ENCODE data around the gene ZSWIM3. TPM values are rescaled to one million over a fixed set of nuclear protein-coding genes. Genes with fewer than 3 reads are reported as not detected.
"Not testable (repeated sequence)": the region's sequence is repeated elsewhere in the genome, so short reads cannot be mapped to it uniquely, and the experiment has no call there.

The ZSWIM3 gene
- total and polyA plus RNA-seq, 5 donors from 2014 or later = 0.90 to 4.2 (median 2.2) TPM

DNA sequence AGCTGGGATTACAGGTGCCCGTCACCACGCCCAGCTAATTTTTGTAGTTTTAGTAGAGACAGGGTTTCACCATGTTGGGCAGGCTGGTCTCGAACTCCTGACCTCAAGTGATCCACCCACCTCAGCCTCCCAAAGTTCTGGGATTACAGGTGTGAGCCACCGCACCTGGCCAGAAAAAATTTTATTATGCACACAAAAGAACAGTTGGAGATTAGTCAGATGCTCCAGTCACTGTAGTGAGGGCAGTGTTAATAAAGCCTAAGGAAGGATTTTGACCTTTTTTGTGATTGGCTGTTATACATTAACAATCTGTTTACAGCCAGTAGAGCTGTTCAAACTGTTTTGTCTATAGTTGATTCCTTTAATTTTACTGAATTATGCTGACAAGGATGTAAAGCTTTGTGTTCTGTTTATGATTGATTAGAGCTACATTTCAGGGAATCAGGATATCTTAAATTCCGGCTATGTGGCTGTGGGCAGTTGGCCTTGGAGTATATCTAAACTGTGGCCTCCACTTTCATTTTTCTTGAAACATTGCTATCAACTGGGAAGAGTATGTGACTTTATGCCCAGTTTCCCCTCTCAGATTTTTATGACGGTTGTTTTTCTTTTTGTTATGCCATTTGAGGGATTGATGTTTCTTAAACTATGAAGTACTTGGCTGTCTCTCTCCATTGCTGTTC lies 9.9 kb downstream of the ZSWIM3 start:
- no peak overlapping the region for H3K4me3 ChIP-seq (ENCODE audit: low read depth, low read length)
- Mint-ChIP-seq H3K9me3 (no peaks in the 10 kb centered on the region), H3K4me3 (no peak overlapping the region), H3K4me1 (peaks cover 2 to 17% (median 6%) of the 10 kb centered on the region in 4 donors), H3K36me3 (peaks cover 9% of the 10 kb centered on the region), H3K27ac (no peak overlapping the region), H3K27me3 (no peaks in the 10 kb centered on the region)
- H3K4me1 ChIP-seq (ENCODE audit: control insufficient read depth, insufficient read depth, low read length, poor library complexity, severe bottlenecking) = no peaks in the 10 kb centered on the region
- no peaks in the 10 kb centered on the region for H3K36me3 ChIP-seq (ENCODE audit: control insufficient read depth, insufficient read depth, low read length)
- DNase-seq (no peak), ATAC-seq (ENCODE audit: low read depth in 2 of 2) (no peak)
- H3K27me3 ChIP-seq (ENCODE audit: control insufficient read depth, insufficient read depth, low read length) = no peaks in the 10 kb centered on the region
- no peaks in the 10 kb centered on the region for H3K9me3 ChIP-seq (ENCODE audit: control insufficient read depth in 2 of 2, low read length in 2 of 2)
- no peak overlapping the region for H3K27ac ChIP-seq (ENCODE audit: insufficient read depth, low read length, poor library complexity, severe bottlenecking)

DNA sequence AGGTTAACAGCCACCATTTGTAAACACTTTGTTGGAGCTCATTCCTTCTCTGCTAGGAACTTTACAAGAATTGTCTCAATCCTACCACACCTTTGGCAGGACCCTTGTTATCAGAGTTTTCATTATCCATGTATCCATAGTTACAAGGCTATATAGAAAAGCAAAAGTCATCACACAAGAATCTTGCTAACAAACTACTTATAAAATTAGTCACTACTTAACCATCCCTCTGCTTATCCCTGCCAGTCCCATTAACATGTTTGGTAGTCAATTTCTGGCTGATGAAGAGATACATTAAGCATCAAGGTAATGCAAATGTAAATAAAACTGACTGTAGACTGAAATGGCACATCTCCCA lies 10.4 kb downstream of the ZSWIM3 start:
- no peak for DNase-seq
- Mint-ChIP-seq H3K36me3 (peaks cover 9% of the 10 kb centered on the region), H3K4me1 (peaks cover 2 to 17% (median 6%) of the 10 kb centered on the region in 4 donors), H3K4me3 (no peak overlapping the region), H3K27ac (no peak overlapping the region), H3K27me3 (no peaks in the 10 kb centered on the region), H3K9me3 (no peaks in the 10 kb centered on the region)
- Histone ChIP-seq H3K27ac (ENCODE audit: insufficient read depth, low read length, poor library complexity, severe bottlenecking) (no peak overlapping the region), H3K36me3 (ENCODE audit: control insufficient read depth, insufficient read depth, low read length) (no peaks in the 10 kb centered on the region), H3K4me1 (ENCODE audit: control insufficient read depth, insufficient read depth, low read length, poor library complexity, severe bottlenecking) (no peaks in the 10 kb centered on the region), H3K9me3 (ENCODE audit: control insufficient read depth in 2 of 2, low read length in 2 of 2) (no peaks in the 10 kb centered on the region), H3K27me3 (ENCODE audit: control insufficient read depth, insufficient read depth, low read length) (no peaks in the 10 kb centered on the region), H3K4me3 (ENCODE audit: low read depth, low read length) (no peak overlapping the region)
- no peak for ATAC-seq (ENCODE audit: low read depth in 2 of 2)

DNA sequence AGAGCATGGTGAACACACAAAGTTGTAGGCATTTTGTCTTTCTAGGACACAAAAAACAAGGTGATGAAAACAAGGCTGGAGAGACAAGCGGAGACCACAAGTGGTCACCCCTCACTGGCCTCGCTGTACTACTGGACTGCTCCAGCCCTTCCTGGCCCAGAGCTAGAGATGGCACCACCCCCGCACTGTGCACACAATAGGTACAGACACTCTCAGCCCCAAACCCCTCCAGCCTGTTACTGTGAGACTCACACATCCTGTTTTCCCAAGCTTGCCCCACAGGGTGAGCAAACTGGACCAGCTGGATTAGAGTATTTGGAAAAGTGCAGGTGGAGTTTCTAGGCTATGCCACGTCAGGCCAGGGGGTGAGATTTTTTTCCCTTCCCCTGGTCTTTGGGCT lies 15.2 kb downstream of the ZSWIM3 start:
- H3K9me3 Mint-ChIP-seq = no peaks in the 10 kb centered on the region
- H3K27me3 Mint-ChIP-seq = no peaks in the 10 kb centered on the region
- H3K4me3 Mint-ChIP-seq = no peak overlapping the region

DNA sequence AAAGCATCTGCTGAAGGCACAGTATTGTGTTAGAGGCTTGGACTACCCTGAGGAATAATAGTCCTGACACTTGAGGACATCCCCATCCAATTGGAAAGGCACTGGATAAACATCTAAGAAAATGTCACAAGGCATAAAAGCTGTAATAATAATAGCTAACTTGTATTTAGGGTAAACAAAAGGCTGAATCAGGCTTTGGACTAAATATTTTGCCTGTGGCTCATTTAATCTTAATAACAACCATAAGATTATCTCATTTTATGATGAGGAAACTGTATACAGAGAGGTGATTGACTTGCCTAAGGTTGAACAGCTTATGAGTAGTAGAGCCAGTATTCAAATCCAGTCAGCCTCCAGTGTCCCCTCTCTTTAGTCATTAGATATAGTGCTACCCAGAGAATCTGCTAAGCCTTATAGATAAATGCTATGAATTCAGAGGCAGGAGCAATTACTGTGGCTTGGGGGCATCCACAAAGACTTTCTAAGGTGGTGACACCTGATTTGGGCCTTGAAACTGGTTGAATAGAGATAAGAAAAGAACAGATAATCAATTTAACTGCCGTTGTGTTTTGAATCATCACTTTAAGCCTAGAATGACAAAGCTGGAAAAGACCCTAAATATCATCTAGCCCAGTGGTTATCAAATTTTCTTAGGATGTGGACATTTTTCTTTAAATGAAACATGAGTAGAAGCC lies 16.1 kb downstream of the ZSWIM3 start:
- Mint-ChIP-seq H3K36me3 (no peaks in the 10 kb centered on the region), H3K4me1 (peaks cover 0 to 9% (median 1%) of the 10 kb centered on the region in 4 donors), H3K27ac (no peak overlapping the region), H3K9me3 (no peaks in the 10 kb centered on the region), H3K4me3 (no peak overlapping the region), H3K27me3 (no peaks in the 10 kb centered on the region)
- Histone ChIP-seq H3K36me3 (ENCODE audit: control insufficient read depth, insufficient read depth, low read length) (peaks cover 14% of the 10 kb centered on the region), H3K4me1 (ENCODE audit: control insufficient read depth, insufficient read depth, low read length, poor library complexity, severe bottlenecking) (no peaks in the 10 kb centered on the region), H3K4me3 (ENCODE audit: low read depth, low read length) (no peak overlapping the region), H3K27ac (ENCODE audit: insufficient read depth, low read length, poor library complexity, severe bottlenecking) (no peak overlapping the region), H3K27me3 (ENCODE audit: control insufficient read depth, insufficient read depth, low read length) (no peaks in the 10 kb centered on the region), H3K9me3 (ENCODE audit: control insufficient read depth in 2 of 2, low read length in 2 of 2) (no peaks in the 10 kb centered on the region)
- DNase-seq (no peak), ATAC-seq (ENCODE audit: low read depth in 2 of 2) (no peak)

More for the DNA sequence above, 15.2 kb downstream of the ZSWIM3 start:
- Histone ChIP-seq H3K27me3 (ENCODE audit: control insufficient read depth, insufficient read depth, low read length) (no peaks in the 10 kb centered on the region), H3K4me3 (ENCODE audit: low read depth, low read length) (no peak overlapping the region), H3K36me3 (ENCODE audit: control insufficient read depth, insufficient read depth, low read length) (peaks cover 8% of the 10 kb centered on the region), H3K4me1 (ENCODE audit: control insufficient read depth, insufficient read depth, low read length, poor library complexity, severe bottlenecking) (no peaks in the 10 kb centered on the region), H3K9me3 (ENCODE audit: control insufficient read depth in 2 of 2, low read length in 2 of 2) (no peaks in the 10 kb centered on the region), H3K27ac (ENCODE audit: insufficient read depth, low read length, poor library complexity, severe bottlenecking) (no peak overlapping the region)
- Mint-ChIP-seq H3K4me1 (peaks cover 2 to 9% (median 6%) of the 10 kb centered on the region in 4 donors), H3K27ac (no peak overlapping the region), H3K36me3 (peaks cover 5% of the 10 kb centered on the region)
- DNase-seq (no peak), ATAC-seq (ENCODE audit: low read depth in 2 of 2) (no peak)

DNA sequence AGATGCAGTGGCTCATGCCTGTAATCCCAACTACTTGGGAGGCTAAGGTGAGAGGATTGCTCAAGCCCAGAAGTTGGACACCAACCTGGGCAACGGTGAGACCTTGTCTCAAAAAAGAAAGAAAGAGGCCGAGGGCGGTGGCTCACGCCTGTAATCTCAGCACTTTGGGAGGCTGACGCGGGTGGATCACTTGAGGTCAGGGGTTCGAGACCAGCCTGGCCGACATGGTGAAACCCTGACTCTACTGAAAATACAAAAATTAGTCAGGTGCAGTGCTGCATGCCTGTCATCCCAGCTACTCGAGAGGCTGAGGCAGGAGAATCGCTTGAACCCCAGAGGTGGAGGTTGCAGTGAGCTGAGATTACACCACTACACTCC lies 16.7 kb downstream of the ZSWIM3 start:
- not testable (repeated sequence) for H3K36me3 Mint-ChIP-seq; ATAC-seq (ENCODE audit: low read depth in 2 of 2); H3K27ac ChIP-seq (ENCODE audit: insufficient read depth, low read length, poor library complexity, severe bottlenecking); H3K9me3 Mint-ChIP-seq; H3K4me3 ChIP-seq (ENCODE audit: low read depth, low read length); H3K9me3 ChIP-seq (ENCODE audit: control insufficient read depth in 2 of 2, low read length in 2 of 2); H3K4me3 Mint-ChIP-seq; H3K27ac Mint-ChIP-seq; H3K27me3 ChIP-seq (ENCODE audit: control insufficient read depth, insufficient read depth, low read length); H3K4me1 Mint-ChIP-seq; DNase-seq; H3K4me1 ChIP-seq (ENCODE audit: control insufficient read depth, insufficient read depth, low read length, poor library complexity, severe bottlenecking); H3K27me3 Mint-ChIP-seq
- peaks cover 14% of the 10 kb centered on the region for H3K36me3 ChIP-seq (ENCODE audit: control insufficient read depth, insufficient read depth, low read length)

DNA sequence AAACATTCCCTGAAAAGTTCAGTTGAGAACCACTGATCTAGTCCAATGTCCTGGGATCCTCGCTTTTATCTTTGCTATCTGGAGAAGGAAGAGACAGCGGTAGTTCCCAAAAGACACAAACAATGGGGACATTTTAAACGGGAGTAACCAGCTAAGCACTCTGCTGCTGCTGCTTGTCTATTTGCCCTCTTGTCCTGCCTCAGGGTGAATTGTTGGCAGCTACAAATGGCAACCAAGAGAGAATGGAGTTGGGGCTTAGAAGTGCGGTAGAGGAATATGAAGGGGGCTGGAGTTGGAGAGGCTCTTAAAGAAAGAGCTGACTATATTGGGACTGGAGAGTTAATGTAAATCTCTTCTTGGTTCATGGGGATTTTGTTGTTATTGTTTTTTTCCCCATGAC lies 17.2 kb downstream of the ZSWIM3 start:
- H3K9me3 ChIP-seq (ENCODE audit: control insufficient read depth in 2 of 2, low read length in 2 of 2) = no peaks in the 10 kb centered on the region
- Mint-ChIP-seq H3K9me3 (no peaks in the 10 kb centered on the region), H3K4me1 (peaks cover 0 to 9% (median 1%) of the 10 kb centered on the region in 4 donors), H3K27me3 (no peaks in the 10 kb centered on the region), H3K27ac (no peak overlapping the region), H3K4me3 (no peak overlapping the region), H3K36me3 (no peaks in the 10 kb centered on the region)
- H3K4me3 ChIP-seq (ENCODE audit: low read depth, low read length) = no peak overlapping the region
- peaks cover 14% of the 10 kb centered on the region for H3K36me3 ChIP-seq (ENCODE audit: control insufficient read depth, insufficient read depth, low read length)
- no peaks in the 10 kb centered on the region for H3K27me3 ChIP-seq (ENCODE audit: control insufficient read depth, insufficient read depth, low read length)
- ATAC-seq (ENCODE audit: low read depth in 2 of 2) (no peak), DNase-seq (no peak)
- H3K27ac ChIP-seq (ENCODE audit: insufficient read depth, low read length, poor library complexity, severe bottlenecking) = no peak overlapping the region
- H3K4me1 ChIP-seq (ENCODE audit: control insufficient read depth, insufficient read depth, low read length, poor library complexity, severe bottlenecking) = no peaks in the 10 kb centered on the region

DNA sequence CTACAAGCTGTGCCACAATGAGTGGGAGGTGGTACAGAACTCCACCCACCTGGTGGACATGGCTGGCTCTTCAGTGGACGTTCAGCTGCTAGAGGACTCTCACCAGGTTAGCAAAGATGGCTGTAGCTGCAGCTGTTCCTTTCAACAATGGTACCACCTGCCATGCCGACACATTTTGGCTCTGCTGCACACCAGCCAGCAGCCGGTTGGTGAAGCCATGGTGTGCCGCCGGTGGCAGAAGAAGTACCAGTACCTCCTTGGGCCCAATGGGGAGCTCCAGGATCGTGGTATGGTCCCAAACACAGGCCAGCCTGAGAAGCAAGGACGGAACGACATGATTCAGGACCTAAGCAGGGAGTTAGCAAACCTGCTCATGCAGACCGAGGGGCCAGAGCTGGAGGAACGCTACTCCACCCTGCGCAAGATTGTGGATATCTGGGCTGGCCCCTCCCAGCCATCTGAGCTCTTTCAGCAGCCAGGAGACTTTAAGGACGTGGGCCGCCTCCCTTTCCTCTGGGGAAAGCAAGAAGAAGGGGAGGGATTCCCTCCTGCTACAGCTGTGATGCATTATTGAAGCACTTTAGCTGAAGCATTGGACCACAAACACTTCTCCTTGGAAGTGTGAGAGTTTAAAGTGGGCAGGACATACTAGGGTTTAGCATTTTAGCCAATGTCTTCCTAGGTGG lies 20.8 kb downstream of the ZSWIM3 start:
- Mint-ChIP-seq H3K4me1 (peaks cover 17 to 24% (median 22%) of the 10 kb centered on the region in 4 donors), H3K27ac (no peak overlapping the region), H3K36me3 (peaks cover 8% of the 10 kb centered on the region), H3K9me3 (no peaks in the 10 kb centered on the region), H3K27me3 (no peaks in the 10 kb centered on the region), H3K4me3 (no peak overlapping the region)
- Histone ChIP-seq H3K36me3 (ENCODE audit: control insufficient read depth, insufficient read depth, low read length) (peaks cover 21% of the 10 kb centered on the region), H3K4me3 (ENCODE audit: low read depth, low read length) (no peak overlapping the region), H3K4me1 (ENCODE audit: control insufficient read depth, insufficient read depth, low read length, poor library complexity, severe bottlenecking) (peaks cover 13% of the 10 kb centered on the region), H3K27me3 (ENCODE audit: control insufficient read depth, insufficient read depth, low read length) (no peaks in the 10 kb centered on the region), H3K27ac (ENCODE audit: insufficient read depth, low read length, poor library complexity, severe bottlenecking) (no peak overlapping the region), H3K9me3 (ENCODE audit: control insufficient read depth in 2 of 2, low read length in 2 of 2) (no peaks in the 10 kb centered on the region)
- no peak for DNase-seq
- ATAC-seq (ENCODE audit: low read depth in 2 of 2) = no peak
